HepG2 (cell line): ENCODE results near the gene ZNF75A. TPM values are rescaled to one million over a fixed set of nuclear protein-coding genes. Genes with fewer than 3 reads are reported as not detected.

Source experiments
- FOXP4 ChIP-seq: sonication (generic); formaldehyde crosslinking; IDR thresholded peaks from 2 replicates; pipeline ENCODE4 v1.4.0; 2020; ENCODE audit warnings: missing genetic modification reagents
- KLF11 ChIP-seq: IDR thresholded peaks from 2 replicates; pipeline ENCODE4 v1.6.1; 2016; ENCODE audit warnings: missing compliant biosample characterization
- POLR2AphosphoS5 ChIP-seq: IDR thresholded peaks from 2 replicates; pipeline ENCODE4 v1.6.1; 2012; ENCODE audit warnings: low read depth, low read length
- SAP130 ChIP-seq: IDR thresholded peaks from 2 replicates; pipeline ENCODE4 v1.6.1; 2016; ENCODE audit warnings: low read depth
- SCMH1 ChIP-seq: sonication (generic); formaldehyde crosslinking; IDR thresholded peaks from 2 replicates; pipeline ENCODE4 v1.9.0; 2021; ENCODE audit warnings: missing genetic modification reagents, mild to moderate bottlenecking, borderline replicate concordance
- SNAPC4 ChIP-seq: sonication (generic); formaldehyde crosslinking; IDR thresholded peaks from 2 replicates; pipeline ENCODE4 v1.4.0; 2020; ENCODE audit warnings: mild to moderate bottlenecking, missing genetic modification reagents
- SP1 ChIP-seq, 2 experiments: fragments of 450-650 bp in 1 of 2; sonication (generic) in 1 of 2; formaldehyde crosslinking in 1 of 2; IDR thresholded peaks; 2 replicates each; pipeline versions ENCODE4 v1.4.0 to v1.6.1; 2016 to 2020; ENCODE audit warnings: missing genetic modification reagents in 1 of 2
- SPEN ChIP-seq: sonication (generic); formaldehyde crosslinking; IDR thresholded peaks from 2 replicates; pipeline ENCODE4 v1.5.1; 2020; ENCODE audit warnings: low read depth, mild to moderate bottlenecking, missing genetic modification reagents
- THAP8 ChIP-seq: sonication (generic); formaldehyde crosslinking; IDR thresholded peaks from 2 replicates; pipeline ENCODE4 v1.5.1; 2020; ENCODE audit warnings: missing genetic modification reagents, mild to moderate bottlenecking, borderline replicate concordance
- ZBTB46 ChIP-seq: sonication (generic); formaldehyde crosslinking; IDR thresholded peaks from 2 replicates; pipeline ENCODE4 v1.4.0; 2020; ENCODE audit warnings: mild to moderate bottlenecking, missing genetic modification reagents, borderline replicate concordance
- ZC3H4 ChIP-seq: sonication (generic); formaldehyde crosslinking; IDR thresholded peaks from 2 replicates; pipeline ENCODE4 v1.4.0; 2020; ENCODE audit warnings: missing genetic modification reagents, borderline replicate concordance
- ZFP37 ChIP-seq: sonication (generic); formaldehyde crosslinking; IDR thresholded peaks from 2 replicates; pipeline ENCODE4 v1.4.0; 2020; ENCODE audit warnings: missing genetic modification reagents, borderline replicate concordance
- ZNF18 ChIP-seq: sonication (generic); formaldehyde crosslinking; IDR thresholded peaks from 2 replicates; pipeline ENCODE4 v1.8.0; 2022; ENCODE audit warnings: mild to moderate bottlenecking, missing genetic modification reagents; ENCODE audit not compliant: insufficient replicate concordance
- ZNF230 ChIP-seq: sonication (generic); formaldehyde crosslinking; IDR thresholded peaks from 2 replicates; pipeline ENCODE4 v1.4.0; 2020; ENCODE audit warnings: mild to moderate bottlenecking, missing genetic modification reagents
- polyA plus RNA-seq, 8 experiments: library from polyadenylated mRNA; depleted of rRNA in 3 of 8; stranded (reverse) in 7 of 8; unstranded in 1 of 8; fragments of >200 nt; fragmentation: Illumina TruSeq in 4 of 8; extraction: Trizol in 4 of 8; gene quantifications; 2 replicates each; pipeline versions ENCODE4 v1.2.1 to v1.2.3, GENCODE V29; 2011 to 2016; ENCODE audit warnings: low read depth in 4 of 8, missing spikeins in 1 of 8, mixed read lengths in 1 of 8; ENCODE audit not compliant: insufficient read depth in 1 of 8
- total RNA-seq, 5 experiments: library from RNA; depleted of rRNA; stranded (reverse); fragments of >200 nt; fragmentation: Illumina TruSeq; extraction: Trizol; gene quantifications; 2 replicates each; pipeline ENCODE4 v1.2.3, GENCODE V29; 2016; ENCODE audit warnings: low read depth in 1 of 5

ZNF75A gene
- total and polyA plus RNA-seq, 2 of the 13 experiments (the other 11 are each of a cell fraction or from before 2014, with no cell fraction given): 1.4 to 2.1 TPM

GRCh38 chr16:3363793-3364192, 58.5 kb downstream of the ZNF75A start (continued):
- TF ChIP-seq SNAPC4 (CRISPR knock-in tag): 0 out of 2 replicates have a peak, but pooled peaks have one; percentile 28
- peak; percentile 45 for TF ChIP-seq SAP130 (CRISPR knock-in tag)
- TF ChIP-seq ZBTB46 (CRISPR knock-in tag): no peak
- TF ChIP-seq ZNF230 (CRISPR knock-in tag): no peak
- no peak for TF ChIP-seq SPEN (CRISPR knock-in tag)
- TF ChIP-seq KLF11 (CRISPR knock-in tag): no peak
- no peak for TF ChIP-seq ZFP37
- TF ChIP-seq ZNF18 (CRISPR knock-in tag): no peak
- no peak for TF ChIP-seq SP1 (IDR thresholded peaks at IDR 0.05)
- no peak for TF ChIP-seq SP1 (CRISPR knock-in tag; IDR thresholded peaks at IDR 0.05)
- TF ChIP-seq ZC3H4: no peak
- TF ChIP-seq FOXP4 (CRISPR knock-in tag): 0 out of 2 replicates have a peak, but pooled peaks have one; percentile 15
- no peak for TF ChIP-seq THAP8 (CRISPR knock-in tag)
- no peak for TF ChIP-seq SCMH1
- TF ChIP-seq POLR2AphosphoS5: peak; percentile 46
